ENCODE data around the gene SUGCT.
"Not testable (repeated sequence)": the region's sequence is repeated elsewhere in the genome, so short reads cannot be mapped to it uniquely, and the experiment has no call there.

SUGCT gene

DNA sequence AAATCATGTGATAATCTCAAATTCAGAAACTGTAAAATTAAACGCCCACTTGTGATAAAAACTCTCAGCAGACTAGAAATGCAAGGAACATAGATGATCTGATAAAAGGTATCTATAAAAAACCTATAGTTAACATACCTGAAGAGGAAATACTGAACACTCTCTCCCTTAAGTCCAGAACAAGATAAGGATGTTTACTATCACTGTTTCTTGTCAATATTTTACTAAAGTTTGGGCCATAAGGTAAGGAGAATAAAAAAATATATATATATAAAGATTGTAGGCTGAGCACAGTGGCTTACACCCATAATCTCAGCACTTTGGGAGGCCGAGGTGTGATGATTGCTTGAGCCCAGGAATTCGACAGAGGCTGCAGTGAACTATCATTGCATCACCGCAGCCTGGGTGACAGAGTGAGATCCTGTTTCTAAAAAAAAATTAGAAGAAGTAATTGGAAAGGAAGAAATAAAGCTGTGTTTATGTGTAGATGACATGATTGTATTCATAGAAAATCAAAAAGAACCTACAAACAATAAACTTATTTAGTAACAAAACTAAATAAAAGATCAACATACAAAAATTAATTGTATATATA lies 28.8 kb upstream of the SUGCT start:
- Histone ChIP-seq H3K27ac (ENCODE audit: low read depth, low read length) (no peak overlapping the region), H3K9me3 (ENCODE audit: control insufficient read depth, insufficient read depth, low read depth, low read length) (no peaks in the 10 kb centered on the region), H3K4me3 (ENCODE audit: low read depth, low read length) (no peak overlapping the region), H3K9ac (ENCODE audit: low read length) (no peak overlapping the region), H3K4me1 (ENCODE audit: control insufficient read depth, insufficient read depth, low read length) (no peaks in the 10 kb centered on the region), H3K36me3 (ENCODE audit: control insufficient read depth, insufficient read depth, low read length) (no peaks in the 10 kb centered on the region), H3K27me3 (ENCODE audit: control insufficient read depth, insufficient read depth, low read length) (no peaks in the 10 kb centered on the region)

DNA sequence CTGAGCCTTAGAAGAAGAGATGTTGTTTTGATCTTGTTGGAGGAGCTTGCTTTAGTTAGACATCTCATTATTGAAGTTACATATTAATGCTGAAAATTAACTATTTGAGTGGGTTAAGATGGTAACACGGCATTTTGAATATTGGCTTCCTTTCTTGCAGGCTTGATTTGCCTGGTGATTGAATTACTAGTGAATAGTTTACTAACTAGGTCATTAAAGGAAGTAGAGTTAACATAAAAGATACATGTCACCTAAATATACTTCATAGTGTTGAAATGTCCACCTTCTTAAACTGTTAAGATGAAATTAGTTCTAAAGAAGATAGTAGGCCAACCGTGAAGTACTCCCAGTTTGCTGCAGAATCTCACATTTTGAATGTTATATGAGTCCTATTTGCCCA lies 18.9 kb upstream of the SUGCT start:
- H3K27me3 ChIP-seq (ENCODE audit: control insufficient read depth, insufficient read depth, low read length), result no peaks in the 10 kb centered on the region
- no peaks in the 10 kb centered on the region for H3K9me3 ChIP-seq (ENCODE audit: control insufficient read depth, insufficient read depth, low read depth, low read length)
- H3K4me3 ChIP-seq (ENCODE audit: low read depth, low read length), result no peak overlapping the region
- H3K4me1 ChIP-seq (ENCODE audit: control insufficient read depth, insufficient read depth, low read length), result no peaks in the 10 kb centered on the region
- H3K36me3 ChIP-seq (ENCODE audit: control insufficient read depth, insufficient read depth, low read length), result no peaks in the 10 kb centered on the region
- no peak overlapping the region for H3K27ac ChIP-seq (ENCODE audit: low read depth, low read length)
- H3K9ac ChIP-seq (ENCODE audit: low read length), result no peak overlapping the region

DNA sequence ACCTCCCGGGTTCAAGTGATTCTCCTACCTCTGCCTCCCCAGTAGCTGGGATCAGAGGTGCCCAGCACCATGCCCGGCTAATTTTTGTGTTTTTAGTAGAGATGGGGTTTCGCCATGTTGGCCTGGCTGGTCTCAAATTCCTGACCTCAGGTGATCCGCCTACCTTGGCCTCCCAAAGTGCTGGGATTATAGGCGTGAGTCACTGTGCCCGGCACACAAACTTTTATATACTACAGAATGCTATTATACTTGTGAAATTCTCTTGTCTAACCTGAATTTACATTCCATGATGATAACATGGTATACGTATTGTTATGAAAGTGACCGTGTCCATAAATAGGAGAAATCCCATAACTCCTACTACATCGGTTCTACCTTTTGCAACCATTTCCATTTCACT lies 17.6 kb upstream of the SUGCT start:
- not testable (repeated sequence) for H3K4me1 ChIP-seq (ENCODE audit: control insufficient read depth, insufficient read depth, low read length); H3K9ac ChIP-seq (ENCODE audit: low read length); H3K36me3 ChIP-seq (ENCODE audit: control insufficient read depth, insufficient read depth, low read length); H3K27ac ChIP-seq (ENCODE audit: low read depth, low read length); H3K4me3 ChIP-seq (ENCODE audit: low read depth, low read length); H3K9me3 ChIP-seq (ENCODE audit: control insufficient read depth, insufficient read depth, low read depth, low read length); H3K27me3 ChIP-seq (ENCODE audit: control insufficient read depth, insufficient read depth, low read length)

DNA sequence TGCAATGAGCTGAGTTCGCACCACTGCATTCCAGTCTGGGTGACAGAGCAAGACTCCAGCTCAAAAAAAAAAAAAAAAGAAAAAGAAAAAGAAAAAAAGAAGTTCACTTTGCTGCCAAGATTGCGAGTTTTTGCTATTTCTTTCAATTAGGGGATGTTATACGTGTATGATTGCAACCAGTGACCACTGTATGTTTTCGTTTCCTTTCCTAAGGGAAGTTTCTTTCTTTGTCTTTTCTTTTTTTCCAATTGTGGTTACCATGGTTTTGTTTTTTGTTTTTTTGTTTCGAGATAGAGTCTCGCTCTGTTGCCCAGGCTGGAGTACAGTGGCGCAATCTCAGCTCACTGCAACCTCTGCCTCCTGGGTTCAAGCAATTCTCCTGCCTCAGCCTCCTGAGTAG lies 16.6 kb upstream of the SUGCT start:
- H3K27ac ChIP-seq (ENCODE audit: low read depth, low read length); H3K36me3 ChIP-seq (ENCODE audit: control insufficient read depth, insufficient read depth, low read length); H3K4me1 ChIP-seq (ENCODE audit: control insufficient read depth, insufficient read depth, low read length); H3K9ac ChIP-seq (ENCODE audit: low read length); H3K4me3 ChIP-seq (ENCODE audit: low read depth, low read length); H3K9me3 ChIP-seq (ENCODE audit: control insufficient read depth, insufficient read depth, low read depth, low read length); H3K27me3 ChIP-seq (ENCODE audit: control insufficient read depth, insufficient read depth, low read length): not testable (repeated sequence)

DNA sequence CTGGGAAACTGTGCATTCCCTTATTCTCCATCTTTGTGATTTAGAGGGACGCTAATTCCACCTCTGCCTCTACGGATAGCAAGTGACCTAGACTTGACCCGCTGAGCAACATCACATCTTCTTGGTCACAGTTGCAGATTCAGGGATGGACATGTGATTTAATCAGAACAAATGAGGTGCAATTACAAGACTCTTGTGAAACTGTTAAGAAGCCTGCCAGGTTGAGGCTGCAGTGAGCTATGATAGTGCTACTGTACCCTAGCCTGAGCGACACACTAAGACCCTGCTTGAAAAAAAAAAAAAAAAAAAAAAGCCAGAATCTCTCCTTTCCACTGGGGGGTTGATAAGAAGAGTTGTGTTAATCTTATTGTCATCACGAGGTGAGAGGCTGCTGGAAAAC lies 14.8 kb upstream of the SUGCT start:
- H3K9me3 ChIP-seq (ENCODE audit: control insufficient read depth, insufficient read depth, low read depth, low read length), result no peaks in the 10 kb centered on the region; the same call in 1 of the 2 replicates
- no peak overlapping the region for H3K9ac ChIP-seq (ENCODE audit: low read length)
- no peaks in the 10 kb centered on the region for H3K36me3 ChIP-seq (ENCODE audit: control insufficient read depth, insufficient read depth, low read length)
- no peaks in the 10 kb centered on the region for H3K27me3 ChIP-seq (ENCODE audit: control insufficient read depth, insufficient read depth, low read length)
- H3K4me1 ChIP-seq (ENCODE audit: control insufficient read depth, insufficient read depth, low read length), result no peaks in the 10 kb centered on the region
- H3K4me3 ChIP-seq (ENCODE audit: low read depth, low read length), result no peak overlapping the region
- no peak overlapping the region for H3K27ac ChIP-seq (ENCODE audit: low read depth, low read length)

DNA sequence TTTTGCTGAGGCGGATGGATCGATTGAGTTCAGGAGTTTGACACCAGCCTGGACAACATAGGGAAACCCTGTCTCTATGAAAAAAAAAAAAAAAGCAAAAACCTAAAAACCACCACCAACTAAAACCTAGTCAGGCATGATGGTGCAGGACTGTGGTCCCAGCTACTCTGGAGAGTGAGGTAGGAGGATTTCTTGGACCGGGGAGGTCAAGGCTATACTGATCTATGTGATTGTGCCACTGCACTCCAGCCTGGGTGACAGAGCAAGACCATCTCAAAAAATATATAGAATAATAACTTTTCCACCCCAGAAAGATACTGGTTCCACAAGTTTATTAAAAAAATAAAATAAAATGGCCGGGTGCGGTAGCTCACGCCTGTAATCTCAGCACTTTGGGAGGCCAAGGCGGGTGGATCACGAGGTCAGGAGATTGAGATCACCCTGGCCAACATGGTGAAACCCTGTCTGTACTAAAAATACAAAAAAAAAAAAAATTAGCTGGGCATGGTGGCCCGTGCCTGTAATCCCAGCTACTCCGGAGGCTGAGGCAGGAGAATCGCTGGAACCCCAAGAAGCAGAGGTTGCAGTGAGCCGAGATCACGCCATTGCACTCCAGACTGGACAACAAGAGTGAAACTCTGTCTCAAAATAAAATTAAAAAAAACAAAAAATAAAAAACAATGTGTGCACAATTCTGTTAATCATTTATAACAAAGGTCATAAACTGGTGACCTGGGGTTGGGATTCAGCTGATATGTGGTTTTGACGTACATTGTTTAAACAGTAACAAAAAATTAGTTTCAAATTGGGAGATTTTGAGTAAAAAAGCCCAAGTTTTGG lies 12.5 kb upstream of the SUGCT start:
- H3K27me3 ChIP-seq (ENCODE audit: control insufficient read depth, insufficient read depth, low read length); H3K4me1 ChIP-seq (ENCODE audit: control insufficient read depth, insufficient read depth, low read length); H3K4me3 ChIP-seq (ENCODE audit: low read depth, low read length); H3K36me3 ChIP-seq (ENCODE audit: control insufficient read depth, insufficient read depth, low read length); H3K9ac ChIP-seq (ENCODE audit: low read length); H3K27ac ChIP-seq (ENCODE audit: low read depth, low read length); H3K9me3 ChIP-seq (ENCODE audit: control insufficient read depth, insufficient read depth, low read depth, low read length): not testable (repeated sequence)

DNA sequence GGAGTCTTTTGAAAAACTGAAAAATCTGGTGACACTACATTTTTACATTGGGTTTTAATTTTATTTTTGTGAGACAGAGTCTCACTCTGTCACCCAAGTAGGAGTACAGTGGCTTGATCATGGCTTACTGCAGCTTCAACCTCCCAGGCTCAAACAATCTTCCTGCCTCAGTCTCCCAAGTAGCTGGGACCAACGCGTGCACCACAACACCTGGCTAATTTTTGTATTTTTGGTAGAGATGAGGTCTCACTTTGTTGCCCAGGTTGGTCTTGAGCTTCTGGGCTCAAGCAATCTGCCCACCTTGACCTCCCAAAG lies 11.9 kb upstream of the SUGCT start:
- no peaks in the 10 kb centered on the region; the same call in 1 of the 2 replicates for H3K9me3 ChIP-seq (ENCODE audit: control insufficient read depth, insufficient read depth, low read depth, low read length)
- no peak overlapping the region for H3K27ac ChIP-seq (ENCODE audit: low read depth, low read length)
- no peaks in the 10 kb centered on the region for H3K27me3 ChIP-seq (ENCODE audit: control insufficient read depth, insufficient read depth, low read length)
- H3K9ac ChIP-seq (ENCODE audit: low read length), result no peak overlapping the region
- no peaks in the 10 kb centered on the region for H3K36me3 ChIP-seq (ENCODE audit: control insufficient read depth, insufficient read depth, low read length)
- no peaks in the 10 kb centered on the region for H3K4me1 ChIP-seq (ENCODE audit: control insufficient read depth, insufficient read depth, low read length)
- H3K4me3 ChIP-seq (ENCODE audit: low read depth, low read length), result no peak overlapping the region

DNA sequence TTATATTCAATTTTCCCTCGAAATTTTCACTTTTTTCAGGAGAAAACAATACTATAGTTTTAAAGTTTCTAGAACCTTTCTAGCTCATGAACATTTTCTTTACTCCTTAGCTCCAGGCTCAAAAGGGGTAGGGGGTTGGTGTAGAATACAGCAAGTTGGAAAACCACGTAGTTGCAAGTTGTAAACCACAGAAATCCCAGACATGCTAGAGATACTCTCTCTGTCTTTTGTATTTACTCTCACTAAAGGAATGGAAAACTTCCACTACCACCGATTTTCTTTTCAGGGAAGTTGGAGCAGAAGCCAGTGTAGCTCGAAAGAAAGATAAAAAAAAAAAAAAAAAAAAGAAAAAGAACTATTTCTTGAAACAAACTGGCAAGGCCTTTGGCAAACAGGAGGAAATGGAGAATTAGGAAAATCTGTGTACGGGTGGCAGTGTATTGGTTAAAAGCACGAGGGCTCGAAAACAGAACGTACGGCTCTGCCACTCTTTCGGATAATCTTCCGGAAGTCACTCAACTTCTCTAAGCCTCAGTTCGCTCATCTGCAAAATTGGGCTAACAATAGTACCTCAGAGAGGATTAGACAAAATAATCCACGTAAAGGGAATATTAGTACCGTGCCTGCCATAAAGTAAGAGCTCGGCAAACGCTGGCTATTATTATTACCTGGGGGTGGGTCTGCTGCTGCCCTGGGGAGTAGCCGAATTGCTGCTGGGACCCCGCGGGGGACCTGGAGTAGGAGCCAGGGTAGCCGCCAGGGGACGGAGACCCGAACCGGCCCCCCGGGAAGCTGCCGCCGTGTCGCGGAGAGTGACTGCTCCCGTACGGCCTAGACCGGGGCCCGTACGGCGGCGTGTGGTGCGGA lies 1.0 kb upstream of the SUGCT start:
- peak overlapping the region; percentile 97 for H3K4me3 ChIP-seq (ENCODE audit: low read depth, low read length)

DNA sequence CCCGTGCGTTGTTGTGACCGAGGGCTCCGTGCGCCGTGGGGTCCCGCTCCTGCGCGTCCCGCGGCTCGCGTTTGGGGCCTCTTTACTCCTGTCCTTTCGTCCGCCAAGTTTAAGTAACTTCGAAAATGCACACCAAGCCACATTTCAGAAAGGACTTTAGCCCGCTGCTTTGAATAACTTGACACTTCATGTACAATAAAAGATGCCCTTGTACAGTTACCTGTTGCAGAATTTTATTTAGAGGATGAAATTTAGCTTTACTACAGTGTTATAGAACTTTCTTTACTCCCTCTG lies 459 bp downstream of the SUGCT start:
- H3K27me3 ChIP-seq (ENCODE audit: control insufficient read depth, insufficient read depth, low read length), result peaks cover 16% of the 10 kb centered on the region
- H3K4me3 ChIP-seq (ENCODE audit: low read depth, low read length), result peak overlapping the region; percentile 97
- peak overlapping the region; percentile 48 for H3K9ac ChIP-seq (ENCODE audit: low read length)
- no peaks in the 10 kb centered on the region for H3K9me3 ChIP-seq (ENCODE audit: control insufficient read depth, insufficient read depth, low read depth, low read length)
- H3K36me3 ChIP-seq (ENCODE audit: control insufficient read depth, insufficient read depth, low read length), result peaks cover 3% of the 10 kb centered on the region
- no peak overlapping the region for H3K27ac ChIP-seq (ENCODE audit: low read depth, low read length)
- H3K4me1 ChIP-seq (ENCODE audit: control insufficient read depth, insufficient read depth, low read length), result peaks cover 6% of the 10 kb centered on the region; the same call in 1 of the 2 replicates

More for the DNA sequence above, 1.0 kb upstream of the SUGCT start:
- peaks cover 6% of the 10 kb centered on the region; the same call in 1 of the 2 replicates for H3K4me1 ChIP-seq (ENCODE audit: control insufficient read depth, insufficient read depth, low read length)
- no peaks in the 10 kb centered on the region for H3K9me3 ChIP-seq (ENCODE audit: control insufficient read depth, insufficient read depth, low read depth, low read length)
- peaks cover 3% of the 10 kb centered on the region for H3K36me3 ChIP-seq (ENCODE audit: control insufficient read depth, insufficient read depth, low read length)
- H3K27ac ChIP-seq (ENCODE audit: low read depth, low read length), result peak overlapping the region; percentile 87; the same call in 1 of the 2 replicates
- peaks cover 16% of the 10 kb centered on the region for H3K27me3 ChIP-seq (ENCODE audit: control insufficient read depth, insufficient read depth, low read length)
- H3K9ac ChIP-seq (ENCODE audit: low read length), result peak overlapping the region; percentile 87

DNA sequence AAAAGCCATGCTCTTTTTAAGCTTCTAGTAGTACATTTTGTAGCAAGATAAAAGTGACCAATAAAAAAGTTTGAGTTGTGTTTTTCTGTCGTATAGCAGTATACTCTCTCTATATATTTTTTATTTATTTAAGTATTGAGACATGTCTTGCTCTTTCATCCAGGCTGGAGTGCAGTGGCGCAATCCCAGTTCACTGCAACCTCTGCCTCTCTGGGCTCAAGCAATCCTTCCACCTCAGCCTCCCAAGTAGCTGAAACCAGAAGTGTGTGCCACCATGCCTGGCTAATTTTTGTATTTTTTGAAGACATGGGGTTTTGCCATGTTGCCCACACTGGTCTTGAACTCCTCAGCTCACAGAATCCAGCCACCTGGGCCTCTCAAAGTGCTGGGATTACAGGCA lies 2.8 kb downstream of the SUGCT start:
- no peaks in the 10 kb centered on the region; the same call in 1 of the 2 replicates for H3K36me3 ChIP-seq (ENCODE audit: control insufficient read depth, insufficient read depth, low read length)
- no peak overlapping the region for H3K9ac ChIP-seq (ENCODE audit: low read length)
- no peak overlapping the region for H3K27ac ChIP-seq (ENCODE audit: low read depth, low read length)

DNA sequence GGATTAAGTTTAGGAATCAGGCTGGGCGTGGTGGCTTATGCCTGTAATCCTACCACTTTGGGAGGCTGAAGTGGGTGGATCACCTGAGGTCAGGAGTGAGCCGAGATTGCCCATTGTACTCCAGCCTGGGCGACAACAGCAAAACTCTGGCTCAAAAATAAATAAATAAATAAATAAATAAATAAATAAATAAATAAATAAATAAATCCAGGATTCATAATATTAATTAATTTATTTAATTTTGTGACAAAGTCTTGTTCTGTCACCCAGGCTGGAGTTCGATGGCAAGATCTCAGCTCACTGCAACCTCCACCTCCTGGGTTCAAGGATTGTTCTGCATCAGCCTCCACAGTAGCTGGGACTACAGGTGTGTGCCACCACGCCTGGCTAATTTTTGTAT lies 4.2 kb downstream of the SUGCT start:
- no peaks in the 10 kb centered on the region for H3K9me3 ChIP-seq (ENCODE audit: control insufficient read depth, insufficient read depth, low read depth, low read length)
- H3K9ac ChIP-seq (ENCODE audit: low read length), result no peak overlapping the region
- H3K27ac ChIP-seq (ENCODE audit: low read depth, low read length), result no peak overlapping the region
- H3K36me3 ChIP-seq (ENCODE audit: control insufficient read depth, insufficient read depth, low read length), result no peaks in the 10 kb centered on the region
- H3K4me3 ChIP-seq (ENCODE audit: low read depth, low read length), result no peak overlapping the region
- H3K27me3 ChIP-seq (ENCODE audit: control insufficient read depth, insufficient read depth, low read length), result peaks cover 16% of the 10 kb centered on the region
- H3K4me1 ChIP-seq (ENCODE audit: control insufficient read depth, insufficient read depth, low read length), result no peaks in the 10 kb centered on the region

More for the DNA sequence above, 2.8 kb downstream of the SUGCT start:
- H3K4me1 ChIP-seq (ENCODE audit: control insufficient read depth, insufficient read depth, low read length), result peaks cover 6% of the 10 kb centered on the region; the same call in 1 of the 2 replicates
- peaks cover 16% of the 10 kb centered on the region for H3K27me3 ChIP-seq (ENCODE audit: control insufficient read depth, insufficient read depth, low read length)
- H3K9me3 ChIP-seq (ENCODE audit: control insufficient read depth, insufficient read depth, low read depth, low read length), result no peaks in the 10 kb centered on the region
- H3K4me3 ChIP-seq (ENCODE audit: low read depth, low read length), result no peak overlapping the region

Measured in HUES6 (cell line).